D721Med (cell line): ENCODE data around the gene LRRC25.
"Not testable (repeated sequence)": the region's sequence is repeated elsewhere in the genome, so short reads cannot be mapped to it uniquely, and the experiment has no call there.

Source experiments
- DNase-seq: peaks from one replicate; pipeline ENCODE4 v3.0.0; 2011; ENCODE audit warnings: low spot score; ENCODE audit not compliant: insufficient read length
- FAIRE-seq: peaks from 2 replicates; lab custom pipeline; 2011; peaks lifted over from hg19 to GRCh38; lab: Jason Lieb, UNC
- CTCF ChIP-seq: IDR thresholded peaks from 2 replicates; pipeline ENCODE4 v1.5.1; 2012; ENCODE audit warnings: mild to moderate bottlenecking, control low read depth; ENCODE audit not compliant: insufficient read depth; ENCODE audit errors: missing control alignments

LRRC25 gene

GRCh38 chr19:18364826-18365528 lies 32.4 kb downstream of the LRRC25 start:
- TF ChIP-seq CTCF, result no peak
- DNase-seq (no peak), FAIRE-seq (no peak)

- not testable (repeated sequence) for FAIRE-seq, DNase-seq
These were observed 33.1 kb downstream of the LRRC25 start for GRCh38 chr19:18364277-18364825.

- DNase-seq (no peak), FAIRE-seq (no peak)
- no peak for TF ChIP-seq CTCF
These were observed 33.6 kb downstream of the LRRC25 start for GRCh38 chr19:18363787-18364186.

- no peak for TF ChIP-seq CTCF
- FAIRE-seq (no peak), DNase-seq (no peak)
These were observed 34.4 kb downstream of the LRRC25 start for GRCh38 chr19:18362934-18363542.

GRCh38 chr19:18361646-18362045 lies 35.8 kb downstream of the LRRC25 start:
- TF ChIP-seq CTCF, result no peak
- DNase-seq (no peak), FAIRE-seq (no peak)

- DNase-seq, result no peak
These were observed 40.4 kb downstream of the LRRC25 start for GRCh38 chr19:18357041-18357440.

GRCh38 chr19:18354743-18355142 lies 42.7 kb downstream of the LRRC25 start:
- not testable (repeated sequence) for DNase-seq, FAIRE-seq

More at GRCh38 chr19:18357041-18357440, 40.4 kb downstream of the LRRC25 start:
- TF ChIP-seq CTCF, result no peak
- no peak for FAIRE-seq

- DNase-seq (no peak), FAIRE-seq (no peak)
- no peak for TF ChIP-seq CTCF
These were observed 43.9 kb downstream of the LRRC25 start for GRCh38 chr19:18353378-18354005.
